ENCODE measurements around the gene ERLEC1.
"Not testable (repeated sequence)": the region's sequence is repeated elsewhere in the genome, so short reads cannot be mapped to it uniquely, and the experiment has no call there.

Gene ERLEC1

GRCh38 chr2:53820048-53820447 is 33.2 kb downstream of the ERLEC1 start:
- FAIRE-seq (no peak), DNase-seq (ENCODE audit: insufficient read length) (no peak)
- TF ChIP-seq POLR2AphosphoS5 (IDR thresholded peaks at IDR 0.05; ENCODE audit: low read depth, low read length), result no peak
- no peak for TF ChIP-seq TAF1 (IDR thresholded peaks at IDR 0.05; ENCODE audit: borderline replicate concordance, low read depth, low read length)
- TF ChIP-seq POLR2A (IDR thresholded peaks at IDR 0.05; ENCODE audit: low read depth, low read length), result no peak

DNA sequence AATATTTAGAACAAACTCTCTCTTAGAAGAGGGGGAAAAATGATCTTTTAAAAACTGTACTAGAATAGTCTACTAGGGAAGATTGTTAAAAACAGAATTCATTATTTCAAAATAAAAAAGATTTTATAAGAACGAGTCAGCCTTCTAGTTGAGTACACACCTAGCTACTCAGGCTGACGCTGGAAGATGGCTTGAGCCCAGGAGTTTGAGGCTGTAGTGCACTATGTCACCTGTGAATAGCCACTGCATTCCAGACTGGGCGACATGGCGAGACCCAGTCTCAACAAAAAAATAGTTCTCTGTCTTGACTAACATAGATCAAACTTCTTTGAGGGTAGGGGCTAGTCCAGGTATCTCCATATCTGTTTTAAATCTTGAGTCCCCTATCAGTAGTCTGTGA is 33.9 kb downstream of the ERLEC1 start:
- no peak for DNase-seq (ENCODE audit: insufficient read length)
- TF ChIP-seq POLR2AphosphoS5 (IDR thresholded peaks at IDR 0.05; ENCODE audit: low read depth, low read length), result no peak
- TF ChIP-seq POLR2A (IDR thresholded peaks at IDR 0.05; ENCODE audit: low read depth, low read length), result no peak
- TF ChIP-seq TAF1 (IDR thresholded peaks at IDR 0.05; ENCODE audit: borderline replicate concordance, low read depth, low read length), result no peak
- no peak for FAIRE-seq

DNA sequence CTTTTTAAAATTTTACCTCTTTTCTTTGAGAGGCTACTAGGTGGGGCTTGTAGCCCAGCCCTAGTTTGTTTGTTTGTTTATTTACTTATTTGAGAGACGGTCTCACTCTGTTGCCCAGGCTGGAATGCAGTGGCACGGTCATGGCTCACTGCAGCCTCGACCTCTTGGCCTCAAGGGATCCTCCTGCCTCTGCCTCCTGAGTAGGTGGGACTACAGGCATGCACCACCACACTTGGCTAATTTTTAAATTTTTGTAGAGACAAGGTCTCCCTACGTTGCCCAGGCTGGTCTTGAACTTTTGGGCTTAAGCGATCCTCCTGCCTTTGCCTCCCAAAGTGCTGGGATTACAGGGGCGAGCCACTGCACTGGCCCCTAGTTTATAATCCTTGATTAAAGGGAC is 35.0 kb downstream of the ERLEC1 start:
- no peak for TF ChIP-seq TAF1 (IDR thresholded peaks at IDR 0.05; ENCODE audit: borderline replicate concordance, low read depth, low read length)
- no peak for TF ChIP-seq POLR2A (IDR thresholded peaks at IDR 0.05; ENCODE audit: low read depth, low read length)
- no peak for TF ChIP-seq POLR2AphosphoS5 (IDR thresholded peaks at IDR 0.05; ENCODE audit: low read depth, low read length)
- no peak for DNase-seq (ENCODE audit: insufficient read length)
- FAIRE-seq, result no peak

GRCh38 chr2:53823639-53824038 is 36.8 kb downstream of the ERLEC1 start:
- FAIRE-seq; DNase-seq (ENCODE audit: insufficient read length): not testable (repeated sequence)

DNA sequence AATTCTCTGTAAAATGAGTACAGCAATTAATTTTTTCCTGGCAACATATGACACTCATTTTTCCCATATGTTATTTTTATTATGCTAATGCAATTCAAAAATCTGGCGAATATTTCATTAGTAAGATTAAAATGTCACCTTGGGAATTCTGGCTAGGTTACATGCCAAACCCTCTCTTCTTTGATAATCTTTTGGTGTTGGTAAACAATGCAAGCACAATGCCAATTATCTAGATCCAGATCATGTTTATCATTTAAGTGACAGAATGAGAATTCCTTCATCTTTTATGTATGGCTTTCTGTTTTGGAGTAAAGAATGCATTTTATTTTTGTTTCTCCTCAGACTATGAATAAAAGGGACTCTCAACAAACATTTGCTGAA is 39.2 kb downstream of the ERLEC1 start:
- TF ChIP-seq POLR2A (IDR thresholded peaks at IDR 0.05; ENCODE audit: low read depth, low read length) (no peak), POLR2AphosphoS5 (IDR thresholded peaks at IDR 0.05; ENCODE audit: low read depth, low read length) (no peak), TAF1 (IDR thresholded peaks at IDR 0.05; ENCODE audit: borderline replicate concordance, low read depth, low read length) (no peak)
- FAIRE-seq (no peak), DNase-seq (ENCODE audit: insufficient read length) (no peak)

DNA sequence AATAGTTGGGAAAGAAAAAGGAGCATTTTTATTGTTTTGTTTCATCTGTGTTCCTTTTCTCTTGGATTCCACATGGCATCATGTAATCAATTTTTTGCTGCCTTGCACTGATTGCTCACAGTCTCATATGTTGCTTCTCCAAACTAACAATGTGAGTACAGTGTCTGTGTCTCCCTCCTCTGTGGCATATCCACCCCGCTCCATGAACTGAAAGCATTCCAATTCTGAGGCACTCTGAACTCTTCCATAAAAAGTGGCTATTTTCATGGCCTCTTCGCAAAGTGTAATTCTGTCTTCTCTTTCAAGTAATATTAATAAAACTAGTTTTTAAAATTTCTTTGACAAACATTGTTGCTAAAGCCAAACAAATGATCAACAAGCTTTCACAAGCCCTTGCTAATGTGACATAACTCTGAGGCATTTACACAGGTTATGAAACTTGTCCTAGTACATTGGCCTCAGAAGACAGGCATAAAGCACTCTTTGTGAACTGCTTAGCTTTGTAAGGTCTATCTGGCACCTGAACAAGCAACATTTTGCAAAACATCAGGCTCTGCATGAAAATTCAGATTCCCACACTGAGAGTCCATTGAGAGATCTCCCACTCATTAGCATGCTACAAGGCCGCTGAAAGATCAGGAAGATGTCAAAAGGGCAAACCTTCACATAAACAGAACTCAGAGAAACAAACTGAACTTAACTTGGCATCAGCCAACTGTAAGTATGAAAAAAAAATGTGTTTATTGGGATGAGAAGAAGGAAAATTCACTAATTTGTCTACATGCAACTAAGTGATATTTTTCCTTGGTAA is 39.9 kb downstream of the ERLEC1 start:
- TF ChIP-seq TAF1 (IDR thresholded peaks at IDR 0.05; ENCODE audit: borderline replicate concordance, low read depth, low read length) (no peak), POLR2A (IDR thresholded peaks at IDR 0.05; ENCODE audit: low read depth, low read length) (no peak), POLR2AphosphoS5 (IDR thresholded peaks at IDR 0.05; ENCODE audit: low read depth, low read length) (no peak)
- FAIRE-seq (no peak), DNase-seq (ENCODE audit: insufficient read length) (no peak)

GRCh38 chr2:53827398-53828175 is 40.7 kb downstream of the ERLEC1 start:
- FAIRE-seq, result no peak
- DNase-seq (ENCODE audit: insufficient read length), result no peak
- TF ChIP-seq POLR2A (IDR thresholded peaks at IDR 0.05; ENCODE audit: low read depth, low read length), result no peak
- TF ChIP-seq POLR2AphosphoS5 (IDR thresholded peaks at IDR 0.05; ENCODE audit: low read depth, low read length), result no peak
- TF ChIP-seq TAF1 (IDR thresholded peaks at IDR 0.05; ENCODE audit: borderline replicate concordance, low read depth, low read length), result no peak

GRCh38 chr2:53828331-53828730 is 41.5 kb downstream of the ERLEC1 start:
- no peak for FAIRE-seq
- TF ChIP-seq POLR2A (IDR thresholded peaks at IDR 0.05; ENCODE audit: low read depth, low read length) (no peak), TAF1 (IDR thresholded peaks at IDR 0.05; ENCODE audit: borderline replicate concordance, low read depth, low read length) (no peak), POLR2AphosphoS5 (IDR thresholded peaks at IDR 0.05; ENCODE audit: low read depth, low read length) (no peak)
- no peak for DNase-seq (ENCODE audit: insufficient read length)

DNA sequence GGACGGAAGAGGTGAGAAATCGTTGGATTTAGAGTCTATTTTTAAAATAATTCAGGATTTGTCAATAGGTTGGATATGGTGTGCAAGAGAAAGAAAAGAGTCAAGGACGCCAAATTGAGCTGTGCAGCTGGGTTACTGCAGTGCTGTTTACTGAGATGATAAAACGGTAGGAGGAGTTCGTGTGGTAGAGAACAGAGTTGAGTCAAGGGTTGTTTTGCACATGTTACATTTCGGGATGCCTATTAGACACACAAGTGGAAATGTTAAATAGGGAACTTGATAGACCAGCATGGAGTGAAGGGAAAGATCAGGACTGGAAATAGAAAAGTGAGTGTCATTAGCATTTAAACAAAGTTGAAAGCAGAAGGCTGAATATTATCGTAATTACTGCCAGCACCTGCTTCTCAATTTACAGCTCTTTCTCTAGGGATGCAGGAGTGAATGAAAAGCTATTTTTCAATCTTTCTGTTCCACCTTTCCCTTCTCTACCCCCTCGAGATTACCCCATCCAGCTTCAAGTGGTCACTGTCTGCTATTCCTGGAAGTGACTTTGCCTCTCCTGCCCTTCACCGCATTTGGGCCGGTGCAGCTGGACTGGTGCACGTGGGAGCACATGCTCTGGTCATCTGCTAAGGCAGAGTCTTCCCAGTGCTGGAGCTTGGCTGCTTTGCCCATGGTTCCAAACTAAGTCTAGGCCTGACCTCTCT is 42.6 kb downstream of the ERLEC1 start:
- no peak for TF ChIP-seq POLR2A (IDR thresholded peaks at IDR 0.05; ENCODE audit: low read depth, low read length)
- no peak for TF ChIP-seq TAF1 (IDR thresholded peaks at IDR 0.05; ENCODE audit: borderline replicate concordance, low read depth, low read length)
- no peak for DNase-seq (ENCODE audit: insufficient read length)
- no peak for FAIRE-seq

DNA sequence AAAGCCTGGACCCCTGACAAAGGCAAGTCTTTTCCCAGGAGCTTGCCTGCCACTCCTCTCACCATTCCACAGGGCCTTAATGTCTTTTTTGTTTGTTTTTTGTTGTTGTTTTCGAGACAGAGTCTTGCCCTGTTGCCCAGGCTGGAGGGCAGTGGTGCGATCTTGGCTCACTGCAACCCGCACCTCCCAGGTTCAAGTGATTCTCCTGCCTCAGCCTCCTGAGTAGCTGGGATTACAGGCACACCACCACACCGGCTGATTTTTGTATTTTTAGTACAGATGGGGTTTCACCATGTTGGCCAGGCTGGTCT is 43.1 kb downstream of the ERLEC1 start:
- FAIRE-seq; DNase-seq (ENCODE audit: insufficient read length): not testable (repeated sequence)

- no peak for TF ChIP-seq POLR2A (IDR thresholded peaks at IDR 0.05; ENCODE audit: low read depth, low read length)
- no peak for TF ChIP-seq TAF1 (IDR thresholded peaks at IDR 0.05; ENCODE audit: borderline replicate concordance, low read depth, low read length)
- TF ChIP-seq POLR2AphosphoS5 (IDR thresholded peaks at IDR 0.05; ENCODE audit: low read depth, low read length), result no peak
- DNase-seq (ENCODE audit: insufficient read length), result no peak
- no peak for FAIRE-seq
These were observed 53.7 kb downstream of the ERLEC1 start for GRCh38 chr2:53840580-53840979.

GRCh38 chr2:53841651-53842050 is 54.8 kb downstream of the ERLEC1 start:
- DNase-seq (ENCODE audit: insufficient read length); FAIRE-seq: not testable (repeated sequence)
